ENCODE results near the gene UBE3B.

- TF ChIP-seq, protein P1, sequence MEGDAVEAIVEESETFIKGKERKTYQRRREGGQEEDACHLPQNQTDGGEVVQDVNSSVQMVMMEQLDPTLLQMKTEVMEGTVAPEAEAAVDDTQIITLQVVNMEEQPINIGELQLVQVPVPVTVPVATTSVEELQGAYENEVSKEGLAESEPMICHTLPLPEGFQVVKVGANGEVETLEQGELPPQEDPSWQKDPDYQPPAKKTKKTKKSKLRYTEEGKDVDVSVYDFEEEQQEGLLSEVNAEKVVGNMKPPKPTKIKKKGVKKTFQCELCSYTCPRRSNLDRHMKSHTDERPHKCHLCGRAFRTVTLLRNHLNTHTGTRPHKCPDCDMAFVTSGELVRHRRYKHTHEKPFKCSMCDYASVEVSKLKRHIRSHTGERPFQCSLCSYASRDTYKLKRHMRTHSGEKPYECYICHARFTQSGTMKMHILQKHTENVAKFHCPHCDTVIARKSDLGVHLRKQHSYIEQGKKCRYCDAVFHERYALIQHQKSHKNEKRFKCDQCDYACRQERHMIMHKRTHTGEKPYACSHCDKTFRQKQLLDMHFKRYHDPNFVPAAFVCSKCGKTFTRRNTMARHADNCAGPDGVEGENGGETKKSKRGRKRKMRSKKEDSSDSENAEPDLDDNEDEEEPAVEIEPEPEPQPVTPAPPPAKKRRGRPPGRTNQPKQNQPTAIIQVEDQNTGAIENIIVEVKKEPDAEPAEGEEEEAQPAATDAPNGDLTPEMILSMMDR (conservative IDR thresholded peaks at IDR 0.05 in 1 of 2, IDR thresholded peaks at IDR 0.05 in 1 of 2; ENCODE audit: low read depth in 1 of 2, low read length in 2 of 2) = no peak
- TF ChIP-seq EZH2 (IDR thresholded peaks at IDR 0.05; ENCODE audit: low read length, missing control alignments) = no peak
Measured at GRCh38 chr12:109567296-109567695, 89.9 kb downstream of the UBE3B start.

Data from fibroblast of lung (primary cell).